ENCODE measurements around the gene TPH1.

Gene TPH1

DNA sequence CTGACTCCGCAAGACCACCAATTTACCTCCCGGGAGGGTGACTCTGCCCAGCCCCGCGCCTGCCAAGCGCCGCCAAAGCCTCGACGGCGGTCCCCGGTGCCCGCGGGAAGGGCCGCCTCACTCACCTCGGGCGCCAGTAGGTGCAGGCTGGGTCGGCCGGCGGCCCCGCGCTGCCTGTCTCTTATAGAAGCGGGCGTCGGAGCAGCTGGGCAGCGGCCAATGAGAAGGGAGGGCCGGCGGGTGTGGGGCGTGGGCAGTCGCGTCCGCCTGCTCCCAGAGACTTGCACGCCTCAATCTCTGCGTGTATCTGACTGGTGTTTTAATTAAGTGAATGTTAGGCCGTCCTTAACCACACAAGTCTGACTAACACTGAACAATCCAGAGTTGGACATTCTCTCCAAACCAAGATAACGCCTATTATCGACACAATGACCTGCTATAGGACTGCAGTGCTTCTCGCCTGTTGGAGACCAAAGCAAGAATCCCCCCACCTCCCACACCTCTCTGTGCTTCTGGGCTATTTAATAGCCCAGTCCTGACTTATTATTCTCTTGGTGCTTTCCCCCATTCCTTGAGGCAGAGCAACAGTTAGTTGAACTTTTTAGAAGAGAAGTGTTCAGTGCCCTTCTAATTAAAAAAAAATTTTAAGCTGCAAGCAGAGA lies at the start of gene TPH1:
Gene TPH1 (minus strand): TSS at position 154 of the 662 bp plus-strand sequence. CDS start 5,507 bp downstream, outside the sequence.
- DNase-seq (ENCODE audit: low spot score) = no peak
- FAIRE-seq = no peak

DNA sequence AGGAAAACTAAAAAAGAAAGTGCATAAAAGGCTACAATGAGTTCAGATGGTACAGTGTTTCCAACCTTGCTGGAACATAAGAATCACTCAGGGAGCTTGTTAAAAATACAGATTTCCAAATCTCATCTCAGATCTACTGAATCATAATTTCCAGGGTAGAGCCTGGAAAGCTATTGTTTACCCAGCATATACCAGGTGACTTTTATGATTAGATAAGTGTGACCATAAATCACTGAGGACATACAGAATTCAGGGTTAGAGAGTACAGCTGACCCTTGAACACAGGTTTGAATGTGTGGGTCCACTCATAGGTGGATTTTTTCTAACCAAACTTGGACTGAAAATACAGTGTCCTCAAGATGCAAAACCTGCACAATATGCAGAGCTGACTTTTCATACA lies 47.9 kb upstream of the TPH1 start:
- FAIRE-seq (no peak), DNase-seq (ENCODE audit: low spot score) (no peak)

DNA sequence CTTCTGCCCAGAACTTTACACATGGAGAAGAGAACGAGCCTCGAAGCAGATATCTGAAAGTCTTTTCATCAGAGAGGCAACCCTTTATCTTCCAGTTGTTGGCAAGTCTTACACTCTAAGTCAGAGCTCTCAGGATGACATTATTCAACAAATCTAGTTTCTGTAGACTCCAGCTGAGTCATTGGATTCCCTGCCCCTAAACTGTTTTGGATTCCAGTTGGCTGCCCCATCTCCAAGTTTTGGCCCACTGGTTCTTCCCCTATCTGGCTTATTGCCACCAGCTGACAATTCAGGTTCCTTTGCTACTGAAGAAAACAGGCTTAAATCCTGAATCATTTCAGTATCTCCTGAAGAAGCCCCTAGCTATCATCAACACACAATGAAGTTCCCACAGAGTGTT lies 45.7 kb upstream of the TPH1 start:
- DNase-seq (ENCODE audit: low spot score) (no peak), FAIRE-seq (no peak)

DNA sequence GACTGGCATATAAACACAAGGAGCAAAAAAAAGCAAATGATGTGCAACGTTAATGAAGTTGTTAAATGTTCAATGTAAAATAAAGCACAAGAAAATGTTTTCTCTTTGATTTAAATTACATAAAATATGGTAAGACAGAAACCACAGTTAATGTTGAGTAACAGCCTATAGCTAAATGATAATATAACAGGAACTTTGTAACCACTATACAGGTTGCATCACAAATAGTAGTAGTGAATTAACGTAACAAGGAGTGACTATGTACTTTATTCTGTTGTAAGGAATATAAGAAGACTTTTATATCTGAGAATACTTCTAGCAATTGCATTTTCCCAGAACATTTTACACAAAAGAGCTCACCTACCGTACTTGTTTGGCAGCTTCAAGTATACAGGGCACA lies 42.9 kb upstream of the TPH1 start:
- FAIRE-seq = no peak
- DNase-seq (ENCODE audit: low spot score) = no peak

DNA sequence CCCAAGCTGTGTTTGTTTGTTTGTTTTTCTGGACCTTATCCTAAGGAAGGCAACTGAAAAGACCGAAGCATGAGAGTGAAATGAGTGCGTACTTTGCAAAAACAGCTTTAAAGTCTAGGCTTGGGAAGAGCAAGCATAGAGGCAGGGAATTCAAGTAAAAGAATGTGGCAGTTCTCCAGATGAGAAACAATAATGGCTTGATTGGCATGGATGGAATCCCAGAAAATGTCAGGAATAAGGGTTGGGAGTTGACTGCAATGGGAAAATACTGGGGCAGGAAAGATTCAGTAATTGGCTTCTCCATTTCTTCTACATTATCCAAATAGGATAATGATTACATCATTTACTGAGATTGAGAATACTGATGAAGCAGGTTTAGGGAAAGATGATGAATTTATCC lies 42.3 kb upstream of the TPH1 start:
- FAIRE-seq = no peak
- no peak for DNase-seq (ENCODE audit: low spot score)

DNA sequence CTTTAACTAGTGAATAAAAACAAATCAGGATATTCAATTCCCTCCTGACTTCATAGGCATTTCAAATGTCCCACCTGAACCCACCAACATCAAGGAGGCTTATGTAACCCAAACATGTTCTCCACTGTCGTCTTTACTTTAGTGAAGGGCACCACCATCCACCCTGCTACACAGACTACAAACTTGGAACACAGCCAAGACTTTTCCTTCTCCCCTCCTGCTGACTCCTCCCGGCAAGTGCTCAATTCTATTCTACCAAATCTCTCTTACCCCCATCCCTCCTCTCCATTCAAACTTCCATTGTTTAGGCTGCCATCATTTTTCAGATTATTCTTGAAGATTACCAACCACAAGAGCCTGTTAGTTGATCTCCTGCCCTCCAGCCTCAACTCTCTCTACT lies 35.5 kb upstream of the TPH1 start:
- no peak for FAIRE-seq
- DNase-seq (ENCODE audit: low spot score) = no peak

DNA sequence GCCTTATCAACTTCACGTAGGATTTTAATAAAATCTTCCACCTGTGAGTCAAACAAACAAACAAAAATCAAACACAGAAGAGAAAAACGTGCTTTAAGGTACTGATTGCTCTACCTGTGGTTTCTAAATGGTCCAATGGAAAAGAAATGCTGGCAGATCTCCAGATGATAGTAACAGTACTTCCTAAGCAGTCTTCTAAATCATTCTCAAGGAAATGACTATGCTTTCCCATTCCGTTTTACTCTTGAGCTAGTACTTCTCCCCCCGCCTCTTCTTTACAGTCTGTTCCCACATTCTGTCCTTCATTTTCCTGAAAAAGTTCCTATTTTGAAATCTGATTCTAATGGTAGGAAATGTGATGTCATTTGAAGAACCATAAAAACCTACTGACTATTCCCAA lies 34.4 kb upstream of the TPH1 start:
- FAIRE-seq (no peak), DNase-seq (ENCODE audit: low spot score) (no peak)

DNA sequence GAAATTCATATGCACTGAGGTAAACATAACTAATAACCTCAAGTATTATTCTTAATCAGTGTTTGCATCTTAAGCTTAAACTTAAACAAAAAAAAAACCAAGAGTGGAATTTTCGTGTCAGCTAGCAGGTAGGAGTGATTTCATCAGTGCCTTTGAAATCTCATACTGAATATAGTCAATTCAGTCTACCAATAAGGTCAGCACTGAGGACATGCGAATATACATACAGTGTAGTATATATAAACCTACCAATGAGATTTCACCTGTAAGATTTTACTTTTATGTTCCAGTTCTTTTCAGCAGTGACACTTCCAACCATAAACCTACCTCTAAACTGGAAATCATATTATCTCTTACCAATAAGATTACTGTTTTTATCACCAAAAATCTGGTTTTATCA lies 32.8 kb upstream of the TPH1 start:
- no peak for DNase-seq (ENCODE audit: low spot score)

DNA sequence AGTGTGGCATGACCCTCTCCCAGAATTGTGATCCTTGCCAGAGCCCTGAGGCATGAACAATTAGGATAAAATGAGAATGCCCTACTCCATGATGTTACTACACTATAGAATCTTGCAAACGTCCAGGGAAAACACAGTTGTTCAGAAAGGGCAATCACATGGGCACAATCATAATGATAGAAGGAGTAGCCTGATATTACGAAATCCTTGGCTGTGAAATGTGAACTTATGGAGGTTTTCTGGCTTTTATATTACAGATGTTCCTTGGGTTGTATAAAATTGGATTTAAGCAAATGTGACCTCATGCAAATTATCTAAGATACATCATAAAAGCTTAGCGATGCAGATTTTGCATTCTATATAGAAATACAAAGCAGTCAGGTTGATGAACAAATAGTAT lies 29.4 kb upstream of the TPH1 start:
- FAIRE-seq (no peak), DNase-seq (ENCODE audit: low spot score) (no peak)

More for the DNA sequence above, 32.8 kb upstream of the TPH1 start:
- no peak for FAIRE-seq

DNA sequence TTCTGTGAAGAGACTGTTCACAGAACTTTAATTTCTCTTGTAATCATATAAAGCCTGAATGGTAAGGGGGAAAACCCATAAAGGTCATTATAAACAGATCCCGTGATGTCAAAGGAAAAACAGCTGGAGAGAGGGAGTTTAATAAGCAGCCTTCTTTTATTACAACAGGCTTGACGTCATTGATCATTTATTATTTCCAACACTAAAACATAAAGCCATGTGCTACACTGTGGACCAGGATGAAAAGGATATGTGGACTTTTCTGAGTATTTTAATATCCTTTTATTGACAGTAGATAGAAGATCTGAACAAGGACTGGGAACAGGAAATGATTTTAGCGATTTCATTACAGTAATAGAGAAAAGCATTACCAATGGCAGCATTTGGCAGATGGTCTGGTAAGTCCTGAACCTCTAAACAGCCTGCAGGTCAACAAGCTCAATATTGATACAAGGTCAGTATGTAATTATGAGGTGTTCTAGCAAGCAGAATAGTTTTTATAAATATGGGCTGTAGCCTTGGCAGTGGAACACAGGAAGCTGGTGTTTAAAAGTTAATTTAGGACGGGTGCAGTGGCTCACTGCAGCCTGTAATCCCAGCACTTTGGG lies 25.1 kb upstream of the TPH1 start:
- no peak for DNase-seq (ENCODE audit: low spot score)
- no peak for FAIRE-seq

DNA sequence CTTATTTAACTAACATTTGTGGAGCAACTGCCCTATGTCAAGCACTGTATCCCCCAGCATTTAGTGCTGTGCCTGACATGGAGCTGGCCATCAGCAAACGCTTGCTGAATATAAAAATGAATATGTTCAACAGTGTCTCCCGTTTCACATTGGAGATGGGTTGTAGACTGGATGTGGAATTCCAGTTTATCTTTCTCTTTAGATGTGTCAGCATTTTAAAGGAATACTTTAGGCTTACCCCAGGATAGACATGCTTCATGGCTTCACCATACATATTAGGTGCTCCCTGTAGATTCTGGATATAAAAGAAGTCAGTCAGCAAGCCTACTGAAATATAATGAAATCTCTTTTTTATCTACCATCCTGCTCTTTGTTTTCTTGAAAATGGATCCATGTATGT lies 21.3 kb upstream of the TPH1 start:
- FAIRE-seq (no peak), DNase-seq (ENCODE audit: low spot score) (no peak)

DNA sequence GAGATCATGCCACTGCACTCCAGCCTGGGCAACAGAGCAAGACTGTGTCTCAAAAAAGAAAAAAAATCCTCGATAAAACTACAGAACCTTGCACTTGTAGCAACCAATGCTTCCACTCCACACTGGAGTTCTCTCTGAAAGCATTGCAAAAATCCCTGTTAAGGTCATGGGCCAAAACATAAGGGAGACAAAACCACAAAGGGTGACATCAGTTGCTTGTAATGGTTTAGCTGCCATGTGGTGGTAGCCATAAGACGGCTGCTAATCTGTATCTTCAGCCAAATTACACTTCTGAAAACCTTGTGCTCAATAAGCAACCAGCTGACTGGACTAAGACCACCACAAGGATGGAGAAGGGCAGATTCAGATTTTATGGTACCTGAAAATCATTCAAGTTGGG lies 20.6 kb upstream of the TPH1 start:
- DNase-seq (ENCODE audit: low spot score) = no peak
- FAIRE-seq = no peak

DNA sequence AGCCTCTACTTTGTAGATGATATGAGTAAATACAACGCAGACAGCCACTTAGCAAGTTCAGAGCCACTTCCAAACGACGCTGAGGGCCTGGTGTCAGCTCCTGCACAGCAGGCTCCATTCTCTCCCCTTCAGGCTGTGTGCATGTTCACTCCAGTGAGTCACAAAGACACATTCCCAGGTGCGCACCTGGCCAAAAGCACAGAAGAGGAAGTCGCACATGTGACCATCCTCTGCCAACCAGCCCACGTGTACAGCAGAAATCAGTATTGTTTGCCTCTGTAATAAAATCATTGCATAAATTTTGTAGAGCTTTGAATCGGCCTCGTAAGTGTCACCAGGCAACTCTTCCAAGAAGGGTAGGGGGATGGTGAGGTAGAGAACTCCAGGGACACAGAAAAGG lies 19.5 kb upstream of the TPH1 start:
- DNase-seq (ENCODE audit: low spot score) = no peak
- FAIRE-seq = no peak

DNA sequence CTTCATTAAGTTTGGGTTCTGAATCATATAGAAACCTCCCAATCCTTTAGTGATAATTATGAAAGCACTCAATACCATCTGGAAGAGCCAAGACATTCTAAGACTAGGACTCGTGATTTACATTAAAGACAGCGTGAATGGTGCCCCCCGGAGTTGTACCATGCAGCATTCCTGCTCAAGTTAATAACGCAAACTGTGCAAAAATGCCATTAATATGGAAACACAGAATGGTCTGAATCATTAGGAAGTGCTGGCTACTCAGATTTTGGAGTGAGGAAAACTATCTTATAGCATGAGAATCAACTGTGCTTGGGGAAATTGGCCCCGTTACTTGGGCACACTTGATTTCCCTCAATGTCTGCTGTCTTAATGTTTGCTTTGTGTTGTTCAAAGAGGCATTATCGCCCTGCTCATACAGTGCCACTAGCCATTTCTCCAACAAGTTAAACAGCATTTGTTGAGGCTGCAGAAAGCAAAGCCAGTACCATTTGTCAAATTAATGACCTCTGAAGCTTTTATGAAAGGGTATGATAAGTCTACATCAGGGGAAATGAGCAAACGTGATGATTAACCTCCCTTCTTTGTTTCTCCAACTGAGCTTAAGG lies 18.5 kb upstream of the TPH1 start:
- no peak for FAIRE-seq
- no peak for DNase-seq (ENCODE audit: low spot score)

DNA sequence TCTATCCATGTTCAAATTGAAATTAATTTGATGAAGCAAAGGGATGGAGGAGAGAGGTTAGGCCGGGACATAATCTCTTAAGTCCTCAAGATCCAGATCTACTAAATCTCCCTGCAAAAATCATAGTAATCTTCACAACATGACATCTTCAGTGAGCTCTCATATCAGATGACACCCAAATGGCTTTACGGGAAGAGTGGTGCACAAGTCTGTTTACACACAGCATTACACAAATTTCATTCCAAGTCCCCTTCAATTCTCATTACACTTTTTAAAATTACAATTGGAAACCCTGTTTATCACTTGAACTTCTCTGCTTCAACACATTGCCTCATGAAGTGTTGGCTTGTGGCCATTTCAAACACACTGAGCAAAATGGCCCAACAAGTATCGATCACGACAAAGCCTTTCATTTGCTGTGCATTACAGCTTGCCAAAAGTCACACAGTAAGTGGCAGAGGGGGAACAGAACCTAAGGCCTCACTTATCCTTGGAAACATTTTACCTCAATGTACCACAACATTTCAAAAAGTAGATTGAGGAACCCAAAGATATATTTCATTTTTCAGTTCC lies 17.9 kb upstream of the TPH1 start:
- DNase-seq (ENCODE audit: low spot score) (no peak), FAIRE-seq (no peak)

DNA sequence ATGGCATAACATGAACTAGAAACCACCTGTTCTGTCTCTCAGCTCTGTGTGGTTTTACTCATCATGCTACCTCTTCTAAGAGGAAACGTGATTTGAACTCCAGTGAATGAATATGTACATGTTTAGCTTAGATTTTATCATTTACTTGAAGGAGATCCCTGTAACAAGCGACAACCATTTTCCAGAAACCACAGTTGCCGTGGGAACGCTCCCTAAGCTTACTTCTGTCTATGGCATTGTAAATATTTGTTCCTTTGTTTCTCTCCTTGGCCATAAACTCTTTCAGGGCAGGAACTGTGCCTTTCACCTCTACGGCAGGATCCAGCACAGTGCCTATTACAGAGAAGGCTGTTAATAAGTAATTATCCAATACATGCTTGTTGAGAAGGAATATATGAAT lies 17.1 kb upstream of the TPH1 start:
- FAIRE-seq (no peak), DNase-seq (ENCODE audit: low spot score) (no peak)

DNA sequence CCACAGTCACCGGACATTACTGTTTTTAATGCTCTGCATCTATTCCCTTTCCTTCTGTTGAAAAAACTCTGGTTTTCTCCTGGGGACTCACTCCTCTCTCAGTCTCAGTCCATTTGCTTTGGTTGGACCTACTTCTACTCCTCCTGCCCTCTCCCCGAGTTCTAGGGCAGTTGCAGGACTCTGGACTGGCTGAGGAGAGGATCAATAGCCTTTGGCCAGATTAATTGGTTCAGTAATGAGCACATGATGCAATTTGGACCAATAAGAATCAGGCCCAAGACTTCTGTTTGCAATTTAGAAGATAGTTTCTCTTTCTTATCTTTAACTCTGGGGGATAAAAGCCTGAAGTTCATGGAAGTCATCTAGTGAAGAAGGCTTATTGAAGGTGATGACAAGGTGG lies 15.3 kb upstream of the TPH1 start:
- no peak for DNase-seq (ENCODE audit: low spot score)
- no peak for FAIRE-seq

DNA sequence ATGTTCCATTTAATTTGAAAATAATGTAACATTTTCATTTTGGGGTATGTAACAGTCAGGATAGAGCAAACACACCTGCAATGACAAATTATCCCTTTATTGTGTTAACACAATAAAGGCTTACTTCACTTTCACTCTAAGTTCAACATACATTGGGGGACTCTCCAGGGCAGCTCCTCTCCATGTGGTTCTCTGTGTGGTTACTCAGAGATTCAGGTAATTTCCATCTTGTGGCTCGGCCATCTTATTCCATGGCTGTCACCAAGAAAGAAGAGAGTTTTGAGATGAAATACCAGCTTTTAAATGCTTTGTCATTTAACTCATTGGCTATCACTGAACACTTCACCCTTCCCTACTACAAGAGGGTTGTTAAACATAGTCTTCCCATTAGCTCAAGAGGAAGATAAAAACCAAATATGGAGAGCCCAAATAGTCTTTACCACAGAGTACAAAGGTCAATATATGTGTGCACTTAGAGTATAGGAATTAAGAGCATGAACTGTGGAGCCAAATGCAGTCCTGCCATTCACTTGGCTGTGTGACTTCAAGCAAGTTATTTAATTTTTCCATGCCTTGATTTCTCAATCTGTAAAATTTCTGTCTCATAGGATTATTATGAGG lies 10.6 kb upstream of the TPH1 start:
- FAIRE-seq = no peak
- DNase-seq (ENCODE audit: low spot score) = no peak

DNA sequence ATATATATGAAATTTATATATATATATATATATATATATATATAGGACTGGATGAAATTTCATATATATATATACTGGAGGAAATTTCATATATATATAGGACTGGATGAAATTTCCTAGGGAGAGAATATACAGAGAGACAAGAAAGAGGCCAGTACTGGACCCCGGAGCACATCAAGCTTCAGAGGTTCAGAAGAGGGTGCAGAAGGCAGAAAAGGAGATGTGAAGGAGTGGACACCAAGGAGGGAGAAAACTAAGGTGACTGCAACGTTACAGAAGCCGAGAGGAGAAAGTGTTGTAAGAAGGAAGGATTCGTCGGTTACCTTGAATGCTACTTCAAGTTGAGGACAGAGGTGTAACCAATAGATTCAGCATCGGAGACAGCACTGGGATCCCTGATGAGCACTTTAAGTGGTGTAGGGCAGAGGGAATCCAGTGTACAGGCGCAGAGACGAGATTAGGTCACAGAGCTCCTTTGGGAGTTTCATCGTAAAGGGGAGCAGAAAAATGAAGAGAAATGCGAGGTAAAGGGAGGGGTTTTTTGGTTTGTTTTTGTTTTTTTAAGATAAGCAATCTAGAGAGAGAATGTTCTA lies 8.5 kb upstream of the TPH1 start:
- FAIRE-seq = no peak

DNA sequence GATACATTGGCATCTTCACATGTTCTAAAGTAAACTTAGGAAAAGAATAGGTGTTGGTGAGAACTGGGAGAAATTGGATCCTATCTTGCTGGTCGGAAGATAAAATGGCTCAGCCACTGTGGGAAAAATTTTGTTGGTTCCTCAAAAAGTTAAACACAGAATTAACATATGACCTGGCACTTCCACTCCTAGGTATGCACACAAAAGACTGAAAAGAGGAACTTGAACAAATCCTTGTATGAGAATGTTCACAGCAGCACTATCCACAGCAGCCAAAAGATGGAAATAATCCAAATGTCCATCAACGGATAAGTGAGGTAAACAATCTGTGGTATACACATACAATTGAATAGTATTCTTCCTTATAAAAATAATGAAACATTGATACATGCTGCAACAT lies 4.8 kb upstream of the TPH1 start:
- FAIRE-seq (no peak), DNase-seq (ENCODE audit: low spot score) (no peak)

More for the DNA sequence above, 8.5 kb upstream of the TPH1 start:
- DNase-seq (ENCODE audit: low spot score) = no peak

DNA sequence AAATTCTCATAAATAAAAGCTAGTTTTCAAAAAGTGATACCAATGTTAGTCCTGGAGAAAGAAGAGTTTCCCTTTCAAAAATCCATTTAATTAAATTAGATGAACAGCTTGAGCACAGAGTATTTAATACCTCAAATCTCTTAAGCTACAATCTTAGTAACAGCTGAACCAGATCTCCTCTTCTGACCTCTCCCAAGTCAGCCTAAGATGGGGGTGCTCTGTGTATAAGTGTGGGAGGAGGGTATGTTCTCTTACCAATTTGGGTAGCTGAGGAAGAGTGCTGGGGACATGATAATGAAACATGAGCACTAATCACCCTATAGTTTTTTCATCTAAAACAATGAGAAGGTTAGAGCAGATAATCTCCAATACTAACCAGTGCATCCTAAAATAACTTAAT lies 9.6 kb downstream of the TPH1 start:
- FAIRE-seq (no peak), DNase-seq (ENCODE audit: low spot score) (no peak)

DNA sequence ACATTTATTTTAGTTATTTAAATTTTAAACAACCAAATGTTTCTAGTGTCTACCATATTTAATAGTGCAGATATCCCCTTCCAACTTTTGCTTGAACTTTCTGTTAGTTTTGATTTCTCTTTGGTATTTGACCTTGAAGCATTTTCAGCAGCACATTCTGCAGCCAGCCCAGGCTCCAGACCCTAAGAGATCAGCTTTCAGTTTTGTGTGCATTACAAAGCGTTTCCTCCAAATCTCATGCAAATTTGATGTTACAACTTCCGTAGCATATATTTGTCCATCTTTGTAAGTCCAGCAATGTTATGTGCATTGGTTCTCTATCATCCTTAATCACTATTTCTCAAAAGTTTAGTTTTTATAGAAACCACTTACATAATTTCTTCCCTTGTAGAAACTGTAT lies 18.6 kb downstream of the TPH1 start:
- FAIRE-seq (no peak), DNase-seq (ENCODE audit: low spot score) (no peak)

Data from urothelium cell line (cell line).